ENCODE measurements around the gene SUGCT.
"Not testable (repeated sequence)": the region's sequence is repeated elsewhere in the genome, so short reads cannot be mapped to it uniquely, and the experiment has no call there.

SUGCT gene

GRCh38 chr7:40341836-40342235 lies 207.0 kb downstream of the SUGCT start:
- no peak for DNase-seq

GRCh38 chr7:40346554-40346953 lies 211.7 kb downstream of the SUGCT start:
- DNase-seq, result no peak

- DNase-seq, result no peak
Observed at GRCh38 chr7:40348126-40348728, 213.4 kb downstream of the SUGCT start.

GRCh38 chr7:40350100-40350499 lies 215.3 kb downstream of the SUGCT start:
- DNase-seq, result no peak

- DNase-seq, result no peak
Observed at GRCh38 chr7:40354711-40355110, 219.9 kb downstream of the SUGCT start.

GRCh38 chr7:40356312-40356711 lies 221.5 kb downstream of the SUGCT start:
- no peak for DNase-seq

GRCh38 chr7:40356871-40357709 lies 222.3 kb downstream of the SUGCT start:
- no peak for DNase-seq

- no peak for DNase-seq
Observed at GRCh38 chr7:40369641-40370277, 235.0 kb downstream of the SUGCT start.

GRCh38 chr7:40371806-40372440 lies 237.1 kb downstream of the SUGCT start:
- no peak for DNase-seq

GRCh38 chr7:40374575-40374974 lies 239.8 kb downstream of the SUGCT start:
- no peak for DNase-seq

GRCh38 chr7:40380111-40380510 lies 245.3 kb downstream of the SUGCT start:
- DNase-seq, result no peak

- DNase-seq, result no peak
Observed at GRCh38 chr7:40382145-40382544, 247.3 kb downstream of the SUGCT start.

- no peak for DNase-seq
Observed at GRCh38 chr7:40393660-40394059, 258.9 kb downstream of the SUGCT start.

GRCh38 chr7:40394400-40394799 lies 259.6 kb downstream of the SUGCT start:
- DNase-seq, result no peak

GRCh38 chr7:40400525-40400924 lies 265.7 kb downstream of the SUGCT start:
- DNase-seq, result no peak

GRCh38 chr7:40401406-40401805 lies 266.6 kb downstream of the SUGCT start:
- no peak for DNase-seq

GRCh38 chr7:40402661-40403060 lies 267.9 kb downstream of the SUGCT start:
- DNase-seq, result no peak

- no peak for DNase-seq
Observed at GRCh38 chr7:40403703-40404476, 269.1 kb downstream of the SUGCT start.

GRCh38 chr7:40405991-40406390 lies 271.2 kb downstream of the SUGCT start:
- no peak for DNase-seq

GRCh38 chr7:40412323-40412722 lies 277.5 kb downstream of the SUGCT start:
- no peak for DNase-seq

GRCh38 chr7:40414704-40415103 lies 279.9 kb downstream of the SUGCT start:
- DNase-seq, result not testable (repeated sequence)

- DNase-seq, result no peak
Observed at GRCh38 chr7:40418448-40418847, 283.6 kb downstream of the SUGCT start.

- DNase-seq, result no peak
Observed at GRCh38 chr7:40418983-40419382, 284.2 kb downstream of the SUGCT start.
